Measurements from ENCODE around the gene ORC2. TPM values are rescaled to one million over a fixed set of nuclear protein-coding genes. Genes with fewer than 3 reads are reported as not detected.
"Not testable (repeated sequence)": the region's sequence is repeated elsewhere in the genome, so short reads cannot be mapped to it uniquely, and the experiment has no call there.

The ORC2 gene
- total RNA-seq = 11.1 and 13.7 TPM in 2 replicates

- peak; percentile 62 for DNase-seq (ENCODE audit: extremely low read depth, low read depth, low spot score)
Measured at GRCh38 chr2:200963124-200963917, at the start of gene ORC2. Gene ORC2, minus strand, starts transcription at chr2:200963660. Its CDS starts 5,537 bp downstream, at chr2:200958123.

DNA sequence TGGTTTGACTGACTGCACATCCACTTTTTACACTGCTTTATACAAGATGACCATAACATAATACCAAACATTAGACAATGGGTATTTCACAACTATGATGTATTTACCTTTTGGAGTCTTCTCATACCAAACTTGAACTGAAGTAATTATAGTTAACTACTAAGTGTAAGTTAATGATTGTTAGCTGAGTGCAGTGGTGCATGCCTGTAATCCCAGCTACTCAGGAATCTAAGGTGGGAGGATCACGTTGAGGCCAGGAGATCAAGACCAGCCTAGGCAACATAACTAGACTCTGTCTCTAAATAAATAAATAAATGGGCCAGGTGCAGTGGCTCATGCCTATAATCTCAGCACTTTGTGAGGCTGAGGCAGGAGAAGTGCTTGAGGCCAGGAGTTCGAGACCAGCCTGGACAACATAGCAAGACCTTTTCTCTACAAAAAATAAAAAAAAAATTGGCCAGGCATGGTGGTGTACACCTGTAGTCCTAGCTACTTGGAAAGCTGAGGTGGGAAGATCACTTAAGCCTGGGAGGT is 44.9 kb upstream of the ORC2 start:
- DNase-seq (ENCODE audit: extremely low read depth, low read depth, low spot score) = no peak

DNA sequence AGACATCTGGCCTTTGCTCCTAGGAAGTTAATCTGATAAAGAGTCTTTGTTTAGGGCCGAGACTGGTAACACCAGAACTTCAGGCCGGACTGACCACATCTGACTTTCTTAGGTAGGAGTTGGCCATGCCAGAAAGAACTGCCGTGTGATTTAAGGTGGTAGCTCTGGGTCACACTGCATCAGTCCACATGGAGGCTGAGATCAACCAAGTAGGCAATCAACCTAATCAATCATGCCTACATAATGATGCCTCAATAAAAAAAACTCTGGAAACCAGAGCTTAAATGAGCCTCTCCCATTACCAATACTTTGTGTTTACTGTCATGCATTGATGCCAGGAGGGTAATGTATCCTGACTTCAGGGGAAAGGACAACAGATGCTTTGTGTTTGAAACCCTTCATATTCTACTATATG is 44.1 kb upstream of the ORC2 start:
- DNase-seq (ENCODE audit: extremely low read depth, low read depth, low spot score) = no peak

DNA sequence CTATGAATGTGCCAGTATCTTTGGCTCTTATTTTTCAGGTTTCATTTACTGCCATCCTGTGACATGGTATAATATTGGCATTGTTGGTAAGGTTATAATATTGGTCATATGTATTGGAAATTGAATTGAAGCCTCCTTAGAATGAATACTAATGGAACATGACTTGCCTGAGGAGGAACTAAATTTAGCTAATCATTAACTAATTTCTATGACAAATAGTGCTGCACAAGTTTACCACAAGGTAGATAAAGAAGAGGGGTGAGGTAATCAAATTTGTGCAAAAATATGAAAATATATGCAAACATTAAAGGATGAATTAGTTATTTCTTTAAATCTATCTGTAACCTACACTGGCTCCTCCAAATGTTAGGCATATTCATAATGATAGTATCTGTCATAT is 43.2 kb upstream of the ORC2 start:
- no peak for DNase-seq (ENCODE audit: extremely low read depth, low read depth, low spot score)

- DNase-seq (ENCODE audit: extremely low read depth, low read depth, low spot score) = no peak
Measured at GRCh38 chr2:201004370-201004769, 40.9 kb upstream of the ORC2 start.

GRCh38 chr2:200993097-200993496 is 29.6 kb upstream of the ORC2 start:
- DNase-seq (ENCODE audit: extremely low read depth, low read depth, low spot score) = no peak

DNA sequence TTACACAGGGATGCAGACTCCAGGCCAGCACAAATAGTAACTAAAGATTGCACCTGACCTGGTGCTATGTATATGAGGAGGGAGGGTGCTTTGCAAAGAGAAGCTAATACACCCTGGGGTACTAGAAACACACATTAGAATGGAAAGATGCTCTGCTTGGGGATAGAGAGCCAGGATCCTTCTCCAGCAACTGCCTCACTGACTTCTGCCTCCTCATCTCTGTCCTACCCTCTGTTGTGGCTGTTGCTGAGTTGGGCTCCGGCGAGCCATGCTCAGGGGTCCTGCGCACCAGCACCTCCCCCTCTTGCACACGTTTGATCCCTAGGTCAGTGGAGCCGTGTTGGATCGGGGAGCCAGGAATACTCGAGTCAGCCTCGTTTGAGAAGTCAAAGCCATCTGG is 23.7 kb upstream of the ORC2 start:
- DNase-seq (ENCODE audit: extremely low read depth, low read depth, low spot score) = no peak

DNA sequence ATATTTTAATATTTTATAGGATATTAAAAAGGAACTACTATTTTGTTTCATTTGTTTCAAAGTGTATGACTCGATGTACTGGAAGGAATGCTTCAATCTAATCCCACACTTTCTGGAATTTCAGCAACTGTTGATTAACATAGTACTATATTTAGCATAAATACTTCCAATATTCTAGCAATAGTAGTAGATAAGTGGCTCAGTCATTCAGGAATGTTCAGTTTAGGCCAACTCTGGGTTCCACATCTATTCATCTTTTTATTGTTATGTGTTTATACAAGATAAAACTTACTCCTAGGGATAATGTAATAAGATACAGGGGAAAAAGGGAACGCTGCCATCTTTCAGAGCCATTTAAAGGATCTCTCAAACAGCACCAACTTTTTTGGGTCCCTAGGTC is 22.3 kb upstream of the ORC2 start:
- DNase-seq (ENCODE audit: extremely low read depth, low read depth, low spot score) = no peak

GRCh38 chr2:200976710-200977109 is 13.2 kb upstream of the ORC2 start:
- DNase-seq (ENCODE audit: extremely low read depth, low read depth, low spot score) = no peak

DNA sequence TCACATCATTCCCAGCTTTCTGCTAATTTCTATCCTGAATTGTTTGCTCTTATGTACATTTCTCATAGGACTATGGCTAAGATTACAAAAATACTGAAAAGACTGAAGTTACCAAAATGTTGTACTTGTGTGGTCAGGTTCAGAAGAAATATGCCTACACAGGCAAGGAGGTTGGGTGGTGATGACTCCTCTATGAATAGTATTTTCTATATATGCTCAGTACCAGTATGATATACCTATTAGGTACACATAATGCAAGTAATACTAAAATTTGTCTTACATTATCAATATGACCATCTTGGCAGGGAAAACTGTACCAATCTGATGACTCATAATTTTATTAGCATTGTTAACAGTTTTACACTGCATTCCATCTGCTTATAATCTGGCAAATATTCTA is 12.2 kb upstream of the ORC2 start:
- DNase-seq (ENCODE audit: extremely low read depth, low read depth, low spot score) = no peak

GRCh38 chr2:200970057-200970456 is 6.6 kb upstream of the ORC2 start:
- not testable (repeated sequence) for DNase-seq (ENCODE audit: extremely low read depth, low read depth, low spot score)

- DNase-seq (ENCODE audit: extremely low read depth, low read depth, low spot score) = no peak
Measured at GRCh38 chr2:200968735-200969134, 5.3 kb upstream of the ORC2 start.

DNA sequence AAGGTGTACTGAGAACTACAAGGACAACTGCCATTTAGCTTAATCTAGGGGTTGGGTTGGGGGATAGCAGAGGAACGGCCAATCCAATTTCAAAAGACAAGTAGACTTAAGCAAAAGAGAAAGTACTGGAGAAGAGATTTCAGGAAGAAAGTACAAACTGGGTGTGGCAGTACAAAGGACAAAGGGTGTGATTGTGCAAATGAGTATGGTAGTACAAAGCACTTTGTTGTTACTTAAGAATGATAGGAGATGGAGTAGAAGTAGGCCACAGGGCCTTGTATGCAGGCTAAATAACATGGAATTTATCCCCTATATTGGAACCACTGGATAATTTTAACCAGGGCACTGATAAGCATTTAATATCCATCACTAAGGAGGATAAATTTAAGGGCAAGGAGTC is 4.7 kb upstream of the ORC2 start:
- no peak for DNase-seq (ENCODE audit: extremely low read depth, low read depth, low spot score)

DNA sequence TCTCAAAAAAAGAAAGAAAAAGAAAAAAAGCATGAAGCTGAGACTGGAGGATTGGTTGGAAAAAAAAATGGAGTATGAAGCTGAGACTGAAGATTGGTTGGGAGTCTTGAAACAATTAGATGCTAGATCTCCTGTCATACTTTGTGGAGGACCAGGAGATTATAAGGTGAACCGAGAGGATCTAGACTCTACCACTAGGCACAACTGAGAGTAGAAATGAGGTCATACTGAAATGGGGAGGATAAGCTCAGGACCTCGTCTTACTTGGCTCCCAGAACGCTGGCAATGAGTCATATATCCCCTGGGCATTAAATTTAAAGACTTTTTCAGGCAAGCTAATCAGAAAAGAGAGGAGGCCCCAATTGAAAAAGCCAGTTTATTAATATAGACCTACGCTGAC is 3.3 kb upstream of the ORC2 start:
- DNase-seq (ENCODE audit: extremely low read depth, low read depth, low spot score) = peak; percentile 12

GRCh38 chr2:200964498-200964897 is 1.0 kb upstream of the ORC2 start:
- no peak for DNase-seq (ENCODE audit: extremely low read depth, low read depth, low spot score)

- DNase-seq (ENCODE audit: extremely low read depth, low read depth, low spot score) = not testable (repeated sequence)
Measured at GRCh38 chr2:200963918-200964252, 425 bp upstream of the ORC2 start.

DNA sequence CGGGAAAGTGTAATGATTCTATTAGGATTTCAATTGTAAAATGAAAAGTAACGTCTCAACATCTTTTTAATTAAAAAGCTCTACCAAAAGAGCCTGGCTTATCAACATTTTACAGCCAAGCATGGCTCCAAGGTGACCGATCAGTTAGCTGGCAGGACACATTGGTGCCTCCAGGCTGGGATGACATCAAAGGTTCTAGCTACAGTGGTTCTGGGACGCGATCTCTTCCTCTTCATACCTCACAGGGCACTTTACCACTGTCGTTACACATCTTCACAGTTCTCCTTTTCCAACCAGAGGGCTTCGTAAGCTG is 693 bp downstream of the ORC2 start:
- no peak for DNase-seq (ENCODE audit: extremely low read depth, low read depth, low spot score)

- no peak for DNase-seq (ENCODE audit: extremely low read depth, low read depth, low spot score)
Measured at GRCh38 chr2:200961674-200962073, 1.8 kb downstream of the ORC2 start.

DNA sequence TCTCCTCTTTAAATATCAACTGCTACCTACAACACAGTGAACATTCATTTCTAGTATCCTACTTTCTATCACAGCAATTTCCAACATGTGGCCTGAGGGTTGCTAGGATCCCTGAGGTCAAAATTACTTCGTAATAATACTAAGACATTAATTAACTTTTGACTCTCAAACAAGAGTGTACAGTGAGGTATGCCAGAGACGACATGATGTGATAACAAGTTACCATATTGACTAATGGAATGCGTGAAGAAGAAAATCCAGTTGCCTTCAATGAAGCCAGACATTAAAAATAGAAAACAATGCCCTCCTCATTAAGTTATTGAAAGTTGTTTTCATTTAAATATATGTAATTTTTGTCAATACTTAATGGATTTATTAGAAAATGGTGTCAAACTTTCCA is 13.1 kb downstream of the ORC2 start:
- no peak for DNase-seq (ENCODE audit: extremely low read depth, low read depth, low spot score)

GRCh38 chr2:200945395-200945729 is 18.1 kb downstream of the ORC2 start:
- no peak for DNase-seq (ENCODE audit: extremely low read depth, low read depth, low spot score)

DNA sequence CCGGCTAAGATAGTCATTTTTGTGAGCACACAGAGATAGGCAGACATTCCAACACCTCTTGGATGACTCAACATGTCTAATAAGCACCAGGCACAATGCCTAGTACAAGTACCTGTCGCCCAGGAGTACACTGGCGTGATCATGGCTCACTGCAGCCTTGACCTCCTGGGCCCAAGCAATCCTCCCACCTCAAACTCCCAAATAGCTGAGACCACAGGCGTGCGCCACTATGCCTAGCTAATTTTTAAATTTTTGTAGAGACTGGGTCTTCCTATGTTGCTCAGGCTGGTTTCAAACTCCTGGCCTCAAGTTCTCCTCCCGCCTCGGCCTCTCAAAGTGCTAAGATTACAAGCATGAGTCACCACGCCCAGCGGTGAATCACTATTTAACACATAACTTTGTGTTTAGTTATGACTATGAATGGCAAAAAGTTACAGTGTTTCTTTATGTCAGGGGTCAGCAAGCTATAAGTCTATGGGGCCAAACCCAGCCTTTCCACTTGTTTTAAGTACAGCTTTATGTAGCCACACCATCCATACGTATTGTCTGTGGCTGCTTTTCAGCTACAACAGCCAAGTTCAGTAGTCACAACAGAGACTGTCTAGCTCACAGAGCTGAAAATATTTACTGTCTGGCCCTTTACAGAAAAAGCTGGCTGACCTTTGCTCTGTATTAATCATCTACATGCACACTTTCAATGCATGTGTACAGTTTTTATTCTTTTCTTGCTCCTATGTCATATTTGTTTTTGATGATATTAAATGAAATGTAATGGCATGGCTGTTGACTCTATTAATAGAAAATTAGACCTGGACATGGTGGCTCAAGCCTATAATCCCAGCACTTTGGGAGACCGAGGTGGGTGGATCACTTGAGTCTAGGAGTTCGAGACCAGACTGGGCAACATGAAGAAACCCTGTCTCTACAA is 18.7 kb downstream of the ORC2 start:
- peak; percentile 72 for DNase-seq (ENCODE audit: extremely low read depth, low read depth, low spot score)

- no peak for DNase-seq (ENCODE audit: extremely low read depth, low read depth, low spot score)
Measured at GRCh38 chr2:200943527-200944105, 19.8 kb downstream of the ORC2 start.

All from glomerular endothelial cell (primary cell).